ENCODE results near the gene ATG3. TPM values are rescaled to one million over a fixed set of nuclear protein-coding genes. Genes with fewer than 3 reads are reported as not detected.
"Not testable (repeated sequence)": the region's sequence is repeated elsewhere in the genome, so short reads cannot be mapped to it uniquely, and the experiment has no call there.

ATG3 gene
- polyA plus RNA-seq, 1 experiment: 29.6 TPM

- CTCF ChIA-PET: interaction anchor here (0.6 to 1.4 kb wide), 3 partner anchors 10 to 533 kb away, joined by 3 to 9 read pairs (median 4); no protein-coding TSS in a partner anchor
Observed at GRCh38 chr3:112568642-112569041, 6.9 kb upstream of the ATG3 start.

GRCh38 chr3:112564940-112565305, 3.2 kb upstream of the ATG3 start:
- Histone ChIP-seq H3K36me3 (ENCODE audit: control insufficient read depth, insufficient read depth, low read length) (peaks cover 1% of the 10 kb centered on the region; the same call in 1 of the 2 replicates), H3K4me3 (ENCODE audit: low read depth, low read length) (no peak overlapping the region), H3K27me3 (ENCODE audit: control insufficient read depth, insufficient read depth, low read length) (no peaks in the 10 kb centered on the region)
- TF ChIP-seq, protein P1, sequence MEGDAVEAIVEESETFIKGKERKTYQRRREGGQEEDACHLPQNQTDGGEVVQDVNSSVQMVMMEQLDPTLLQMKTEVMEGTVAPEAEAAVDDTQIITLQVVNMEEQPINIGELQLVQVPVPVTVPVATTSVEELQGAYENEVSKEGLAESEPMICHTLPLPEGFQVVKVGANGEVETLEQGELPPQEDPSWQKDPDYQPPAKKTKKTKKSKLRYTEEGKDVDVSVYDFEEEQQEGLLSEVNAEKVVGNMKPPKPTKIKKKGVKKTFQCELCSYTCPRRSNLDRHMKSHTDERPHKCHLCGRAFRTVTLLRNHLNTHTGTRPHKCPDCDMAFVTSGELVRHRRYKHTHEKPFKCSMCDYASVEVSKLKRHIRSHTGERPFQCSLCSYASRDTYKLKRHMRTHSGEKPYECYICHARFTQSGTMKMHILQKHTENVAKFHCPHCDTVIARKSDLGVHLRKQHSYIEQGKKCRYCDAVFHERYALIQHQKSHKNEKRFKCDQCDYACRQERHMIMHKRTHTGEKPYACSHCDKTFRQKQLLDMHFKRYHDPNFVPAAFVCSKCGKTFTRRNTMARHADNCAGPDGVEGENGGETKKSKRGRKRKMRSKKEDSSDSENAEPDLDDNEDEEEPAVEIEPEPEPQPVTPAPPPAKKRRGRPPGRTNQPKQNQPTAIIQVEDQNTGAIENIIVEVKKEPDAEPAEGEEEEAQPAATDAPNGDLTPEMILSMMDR (IDR thresholded peaks at IDR 0.05; ENCODE audit: insufficient read depth, low read depth, low read length): no peak
- ChIA-PET CTCF (no interaction called here), POLR2A (no interaction called here)
- no peak for DNase-seq (ENCODE audit: low read depth)

More at GRCh38 chr3:112568642-112569041, 6.9 kb upstream of the ATG3 start:
- TF ChIP-seq, protein P1 (IDR thresholded peaks at IDR 0.05; ENCODE audit: insufficient read depth, low read depth, low read length): no peak
- POLR2A ChIA-PET: no interaction called here
- H3K27me3 ChIP-seq (ENCODE audit: control insufficient read depth, insufficient read depth, low read length): no peaks in the 10 kb centered on the region
- no peak for DNase-seq (ENCODE audit: low read depth)
- peaks cover 3% of the 10 kb centered on the region for H3K36me3 ChIP-seq (ENCODE audit: control insufficient read depth, insufficient read depth, low read length)
- H3K4me3 ChIP-seq (ENCODE audit: low read depth, low read length): no peak overlapping the region

GRCh38 chr3:112564247-112564939, 2.6 kb upstream of the ATG3 start:
- H3K27me3 ChIP-seq (ENCODE audit: control insufficient read depth, insufficient read depth, low read length); H3K4me3 ChIP-seq (ENCODE audit: low read depth, low read length); H3K36me3 ChIP-seq (ENCODE audit: control insufficient read depth, insufficient read depth, low read length); DNase-seq (ENCODE audit: low read depth); CTCF ChIA-PET; POLR2A ChIA-PET: not testable (repeated sequence)

DNA sequence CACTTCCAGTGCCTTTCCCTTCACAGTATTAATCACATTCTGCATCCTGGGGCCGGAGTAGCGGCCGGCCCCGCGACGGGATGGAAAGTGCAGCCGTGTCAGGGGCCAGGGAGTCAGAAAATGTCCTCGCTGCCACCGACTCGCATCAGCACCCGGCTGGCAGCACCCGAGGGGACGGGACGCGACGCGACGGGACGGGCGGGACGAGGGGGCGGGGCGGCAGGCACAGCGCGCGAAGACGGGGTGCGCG, 353 bp downstream of the ATG3 start:
- peak overlapping the region; percentile 80 for H3K4me3 ChIP-seq (ENCODE audit: low read depth, low read length)
- TF ChIP-seq, protein P1 (IDR thresholded peaks at IDR 0.05; ENCODE audit: insufficient read depth, low read depth, low read length): no peak
- no peaks in the 10 kb centered on the region for H3K27me3 ChIP-seq (ENCODE audit: control insufficient read depth, insufficient read depth, low read length)
- POLR2A ChIA-PET: no interaction called here
- H3K36me3 ChIP-seq (ENCODE audit: control insufficient read depth, insufficient read depth, low read length): no peaks in the 10 kb centered on the region
- CTCF ChIA-PET: interaction anchor here (1.1 to 1.3 kb wide), 2 partner anchors 11 to 655 kb away, joined by 3 to 4 read pairs; no protein-coding TSS in a partner anchor
- DNase-seq (ENCODE audit: low read depth): no peak

DNA sequence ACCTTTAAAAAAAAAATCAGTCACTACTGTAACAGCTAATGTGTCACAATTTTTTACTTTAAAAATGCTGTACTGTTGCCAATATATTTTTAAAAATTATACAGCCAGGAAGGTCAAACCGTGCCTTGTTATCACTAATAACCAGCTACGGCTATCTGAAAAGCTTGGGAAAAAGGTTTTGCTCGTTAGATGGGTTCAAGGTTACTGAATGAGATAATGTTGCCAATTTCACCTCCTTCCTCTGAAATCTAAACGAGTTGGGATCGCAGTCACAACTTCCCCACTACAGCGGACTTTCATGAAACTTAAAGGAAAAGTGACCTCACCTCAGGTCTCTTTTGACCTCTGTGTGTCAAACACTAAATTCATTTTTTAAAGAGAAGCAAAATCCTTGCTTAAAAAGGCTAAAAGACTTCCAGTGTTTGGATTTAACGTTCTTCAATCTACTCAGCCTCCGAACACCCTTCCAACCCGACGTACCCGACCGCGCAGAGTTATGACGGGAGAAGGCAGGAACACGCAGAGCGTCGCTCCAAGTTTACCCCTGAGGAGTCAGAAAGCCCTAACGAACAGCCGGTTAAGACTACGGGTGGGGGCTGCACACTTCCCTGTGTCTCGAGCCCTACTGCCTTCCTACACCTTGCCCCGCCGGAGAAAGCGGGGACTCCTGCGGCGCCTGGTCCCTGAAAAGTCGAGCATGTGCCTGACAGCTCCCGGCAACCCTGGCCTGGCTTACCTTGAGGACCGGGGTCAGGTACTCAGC, 860 bp downstream of the ATG3 start:
- no peaks in the 10 kb centered on the region for H3K27me3 ChIP-seq (ENCODE audit: control insufficient read depth, insufficient read depth, low read length)
- ChIA-PET POLR2A (interaction anchor here (0.6 kb wide), 1 partner anchor 15 kb away, joined by 3 read pairs; no protein-coding TSS in a partner anchor), CTCF (interaction anchor here (0.6 to 1.1 kb wide), 3 partner anchors 655 to 1082 kb away, joined by 3 to 4 read pairs (median 3); no protein-coding TSS in a partner anchor)
- peak overlapping the region; percentile 80 for H3K4me3 ChIP-seq (ENCODE audit: low read depth, low read length)
- TF ChIP-seq, protein P1 (IDR thresholded peaks at IDR 0.05; ENCODE audit: insufficient read depth, low read depth, low read length): no peak
- no peak for DNase-seq (ENCODE audit: low read depth)
- H3K36me3 ChIP-seq (ENCODE audit: control insufficient read depth, insufficient read depth, low read length): no peaks in the 10 kb centered on the region

All from BJ (cell line).